GM18873 (cell line): ENCODE measurements around the gene RAB4B.
"Not testable (repeated sequence)": the region's sequence is repeated elsewhere in the genome, so short reads cannot be mapped to it uniquely, and the experiment has no call there.

Source experiments
- ATAC-seq: cut with Tn5 transposase; IDR thresholded peaks from one replicate; pipeline ENCODE4 v1.9.1; 2021; ENCODE audit warnings: mild to moderate bottlenecking, moderate library complexity, moderate number of reproducible peaks; ENCODE audit not compliant: unreplicated experiment, low FRiP score

Gene RAB4B

GRCh38 chr19:40838477-40838876 lies 60.4 kb downstream of the RAB4B start:
- ATAC-seq, result not testable (repeated sequence)

GRCh38 chr19:40842012-40842411 lies 64.0 kb downstream of the RAB4B start:
- not testable (repeated sequence) for ATAC-seq

GRCh38 chr19:40842997-40843652 lies 65.1 kb downstream of the RAB4B start:
- not testable (repeated sequence) for ATAC-seq

- ATAC-seq, result not testable (repeated sequence)
Measured at GRCh38 chr19:40843653-40844052, 65.6 kb downstream of the RAB4B start.
